Fibroblast of peridontal ligament (primary cell): ENCODE data around the gene PDZRN3.

Experiments used
- DNase-seq: peaks from one replicate; pipeline ENCODE4 v3.0.0-alpha.2; 2010; ENCODE audit errors: extremely low read depth

Gene PDZRN3

DNA sequence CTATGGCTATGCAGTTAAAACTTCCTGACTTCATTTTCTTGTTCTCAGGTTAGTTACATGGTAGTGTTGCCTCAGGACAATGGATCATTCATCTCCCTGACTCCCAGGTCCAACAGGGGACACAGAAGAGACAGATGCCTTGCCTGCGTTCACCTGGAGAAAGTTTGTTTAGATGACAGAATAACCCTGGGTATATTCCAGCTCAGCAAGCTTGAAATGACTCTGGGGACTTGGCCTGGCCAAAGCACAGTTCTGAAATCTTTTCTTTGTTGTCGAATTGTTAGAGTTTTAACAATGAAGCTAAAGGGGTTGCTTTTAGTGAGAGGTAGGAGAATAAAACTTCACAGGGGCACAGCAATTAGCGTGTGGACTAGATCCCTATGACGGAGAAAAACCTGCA is 206.1 kb downstream of the PDZRN3 start:
- DNase-seq = no peak

DNA sequence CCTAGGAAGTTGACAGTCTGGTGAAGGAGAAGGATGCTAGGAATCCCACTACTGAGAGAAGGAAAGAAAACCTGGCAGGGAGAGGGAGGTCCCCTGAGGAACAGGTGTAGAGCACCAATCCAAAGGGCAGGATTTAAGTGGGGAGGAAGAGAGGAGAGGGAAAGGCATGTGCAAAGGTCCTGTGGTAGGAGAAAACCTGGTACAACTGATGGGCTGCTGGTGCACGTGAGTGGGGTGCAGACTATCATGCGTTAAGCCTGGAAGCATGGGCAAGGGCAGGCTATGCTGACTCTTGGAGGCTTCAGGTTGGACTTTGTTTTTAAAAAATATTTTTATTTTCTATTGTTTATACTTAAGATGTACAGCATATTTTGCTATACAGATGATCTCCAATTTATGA is 209.6 kb downstream of the PDZRN3 start:
- no peak for DNase-seq

DNA sequence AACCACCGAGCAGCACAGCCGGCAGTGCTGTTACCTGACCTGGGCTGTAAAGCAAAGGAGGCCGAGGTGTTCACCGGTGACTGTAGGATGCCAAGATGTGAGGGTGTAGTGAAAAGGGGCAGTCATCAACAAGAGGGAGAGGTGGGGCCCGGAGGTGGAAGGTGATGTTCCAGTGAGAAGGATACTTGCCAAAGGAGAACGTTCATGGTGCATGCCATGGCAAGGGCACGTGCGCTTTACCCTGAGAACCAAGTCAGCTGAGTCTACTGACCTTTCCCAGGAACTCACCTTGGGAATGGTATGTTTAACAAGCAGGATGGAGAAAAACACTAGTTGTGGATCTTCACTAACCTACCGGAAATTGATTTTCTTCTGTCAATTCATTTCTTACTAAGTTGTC is 211.1 kb downstream of the PDZRN3 start:
- no peak for DNase-seq

DNA sequence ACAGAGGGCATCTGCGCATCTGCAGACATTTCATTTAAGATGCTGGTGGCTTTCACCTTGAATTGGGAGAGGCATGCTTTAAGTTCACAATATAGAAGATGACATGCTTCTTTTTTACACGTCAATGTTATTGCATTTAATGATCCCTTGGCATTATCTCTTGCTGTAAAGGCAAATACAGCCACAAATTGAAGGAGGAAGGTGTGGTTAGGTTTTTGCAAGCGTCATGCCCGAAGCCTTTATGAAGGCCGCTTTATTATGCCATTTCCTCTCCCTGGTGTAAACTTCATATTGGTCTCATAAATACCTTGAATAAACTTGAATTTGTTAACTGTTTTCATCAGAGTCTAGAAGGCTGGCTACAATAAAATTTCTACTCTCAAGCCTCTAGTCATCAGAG is 212.7 kb downstream of the PDZRN3 start:
- no peak for DNase-seq

DNA sequence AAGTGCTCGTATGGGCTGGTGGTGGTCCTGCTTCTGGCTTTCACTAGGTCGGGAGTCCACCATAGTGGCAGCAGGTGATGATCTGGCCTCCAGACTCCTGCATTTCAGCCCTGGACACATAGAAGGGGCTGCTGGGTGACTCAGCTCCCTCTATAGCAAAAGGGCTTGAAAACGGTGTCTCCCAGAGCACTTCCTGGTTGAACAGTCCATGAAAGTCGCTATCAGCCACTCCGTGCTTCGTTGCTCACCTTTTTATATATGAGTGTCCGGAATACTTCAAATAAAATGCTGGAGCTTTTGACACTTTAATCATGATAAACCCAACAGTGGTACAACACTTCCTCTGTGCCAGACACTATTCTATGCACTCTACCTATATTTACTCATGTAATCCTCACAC is 213.2 kb downstream of the PDZRN3 start:
- DNase-seq = no peak

DNA sequence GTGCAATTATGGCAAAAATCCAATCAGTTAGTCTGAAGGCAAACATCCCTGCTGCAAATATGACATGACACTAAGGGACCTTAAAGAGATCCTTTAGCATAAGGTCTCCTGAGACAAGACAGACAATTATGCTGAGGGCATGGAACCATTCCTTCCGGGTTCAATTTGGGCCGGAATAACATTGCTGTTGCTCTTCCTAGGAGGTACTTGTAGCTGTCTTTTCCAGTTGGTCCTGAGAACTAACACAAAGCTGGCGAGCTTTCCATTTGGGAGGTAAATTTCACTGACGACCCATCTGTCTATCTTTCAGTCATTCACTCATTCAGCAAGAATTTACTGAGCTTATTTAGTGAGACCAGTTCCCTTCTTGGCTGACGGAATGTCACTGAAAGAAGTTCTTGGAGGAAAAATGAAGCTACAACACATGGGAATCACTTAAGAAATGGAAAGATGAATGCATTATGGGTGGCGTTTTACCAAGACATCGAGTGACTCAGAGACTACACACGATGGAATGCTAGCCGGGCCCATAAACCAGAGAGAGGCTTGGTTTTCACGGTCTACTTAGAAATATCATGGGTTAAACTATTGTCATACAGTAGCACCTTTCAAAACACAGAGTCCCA is 215.5 kb downstream of the PDZRN3 start:
- peak; percentile 85 for DNase-seq

DNA sequence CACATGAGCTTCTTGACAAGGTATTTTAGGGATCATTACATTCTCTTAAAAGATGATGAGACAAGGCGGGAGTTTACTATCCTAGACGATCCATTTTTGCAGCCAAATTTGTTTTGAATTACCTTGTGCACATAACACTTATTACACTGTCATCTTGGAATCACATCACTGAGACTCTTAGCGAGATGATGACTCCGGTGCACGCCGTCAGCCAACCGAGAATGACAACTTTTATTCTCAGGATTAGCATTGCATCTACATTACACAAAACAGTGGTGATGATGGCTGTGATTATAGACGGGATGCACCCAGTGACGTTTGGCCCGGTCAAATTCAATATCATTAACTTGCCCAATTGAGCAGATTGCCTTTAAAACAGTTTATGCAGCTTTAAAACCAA is 216.1 kb downstream of the PDZRN3 start:
- DNase-seq = no peak

DNA sequence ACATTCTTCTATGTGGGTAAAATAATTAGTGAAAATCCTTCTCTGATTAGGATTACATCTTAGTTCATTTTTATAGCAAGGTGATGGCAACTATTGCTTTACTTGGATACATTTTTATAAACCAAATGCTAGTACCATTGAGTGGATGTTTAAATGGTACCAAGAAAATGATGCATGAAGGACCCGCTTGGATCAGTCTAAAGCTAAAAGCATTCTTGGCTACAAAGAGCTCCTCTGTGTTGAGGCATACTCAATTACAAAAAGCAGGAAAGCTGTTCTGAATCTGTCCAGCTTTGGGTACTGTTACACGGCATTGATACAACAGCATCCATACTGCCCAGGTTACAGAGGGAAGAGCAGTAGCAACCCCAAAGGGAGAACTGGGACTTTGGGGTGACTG is 217.2 kb downstream of the PDZRN3 start:
- DNase-seq = no peak

DNA sequence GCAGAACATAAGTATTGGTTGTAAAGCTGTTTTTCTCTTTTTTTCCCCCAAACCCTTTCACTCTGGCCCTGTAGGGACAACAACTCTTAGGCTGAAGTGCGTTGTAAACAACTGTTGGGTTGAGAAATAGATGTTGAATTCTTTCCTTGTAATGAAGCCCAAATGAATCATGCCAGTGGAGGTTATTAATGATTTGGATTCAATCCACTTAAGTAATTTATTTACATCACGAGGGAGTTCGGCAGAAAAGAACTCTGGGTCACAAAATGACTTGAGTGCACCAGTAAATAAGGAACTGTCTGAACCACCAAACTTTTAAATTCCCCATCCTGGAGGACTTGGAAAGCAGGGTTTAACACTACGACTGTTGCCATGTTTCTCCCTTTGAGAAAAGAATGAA is 218.9 kb downstream of the PDZRN3 start:
- DNase-seq = peak; percentile 61

DNA sequence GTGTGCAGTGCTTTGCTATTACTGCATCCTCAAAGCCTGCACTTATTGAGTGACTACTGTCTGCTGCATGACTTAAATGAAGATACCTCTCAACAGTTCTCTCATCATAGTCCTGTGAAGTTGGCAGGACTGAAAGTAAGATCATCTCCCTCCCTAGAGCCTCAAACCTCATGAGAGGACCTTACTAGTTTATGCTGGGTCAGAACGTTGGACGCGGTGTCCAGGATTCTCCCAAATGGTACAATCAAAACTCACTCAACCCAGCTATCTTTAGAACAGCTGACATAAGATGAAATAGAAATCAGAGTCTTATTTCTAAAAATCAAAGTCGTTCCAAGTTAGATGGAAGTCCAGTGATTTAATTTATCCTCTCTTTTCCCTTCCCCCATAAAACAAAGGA is 219.7 kb downstream of the PDZRN3 start:
- no peak for DNase-seq

DNA sequence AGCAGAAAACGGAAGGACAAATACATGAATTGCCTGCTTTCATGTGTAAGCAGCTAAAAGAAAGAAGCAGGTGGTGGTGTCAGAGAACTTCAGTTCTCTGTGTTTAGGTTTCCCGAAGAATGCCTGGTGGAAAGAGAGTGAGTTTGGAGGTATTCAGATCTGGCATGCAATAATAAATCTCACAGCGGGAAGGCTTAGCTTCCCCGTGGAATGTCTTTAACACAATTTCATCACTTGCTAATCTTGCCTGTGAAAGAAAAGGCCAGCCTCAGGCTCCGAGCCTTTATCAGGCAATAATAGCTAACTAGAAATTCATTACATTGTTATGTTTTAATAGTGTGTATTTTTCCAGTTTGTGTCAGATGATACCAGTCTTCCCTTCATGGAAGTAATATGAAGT is 220.3 kb downstream of the PDZRN3 start:
- DNase-seq = no peak

DNA sequence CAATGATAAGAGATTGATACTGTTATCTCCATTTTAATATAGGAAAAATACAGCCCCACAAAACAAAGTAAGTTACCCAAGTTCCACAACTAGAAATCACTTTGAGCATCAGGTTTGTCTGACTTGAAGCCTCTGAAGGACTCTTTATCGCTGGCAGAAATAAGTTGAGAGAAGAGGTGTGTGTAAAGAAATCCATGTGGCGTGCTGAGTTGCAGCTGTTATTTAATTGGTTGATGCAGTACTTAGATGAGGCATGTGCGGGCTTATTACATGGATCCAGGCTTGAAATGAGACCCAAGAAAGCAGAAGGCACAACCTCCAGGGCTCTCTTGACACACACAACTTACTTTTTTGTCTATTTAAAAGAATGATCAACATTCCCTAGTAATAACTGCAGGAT is 221.3 kb downstream of the PDZRN3 start:
- DNase-seq = no peak

DNA sequence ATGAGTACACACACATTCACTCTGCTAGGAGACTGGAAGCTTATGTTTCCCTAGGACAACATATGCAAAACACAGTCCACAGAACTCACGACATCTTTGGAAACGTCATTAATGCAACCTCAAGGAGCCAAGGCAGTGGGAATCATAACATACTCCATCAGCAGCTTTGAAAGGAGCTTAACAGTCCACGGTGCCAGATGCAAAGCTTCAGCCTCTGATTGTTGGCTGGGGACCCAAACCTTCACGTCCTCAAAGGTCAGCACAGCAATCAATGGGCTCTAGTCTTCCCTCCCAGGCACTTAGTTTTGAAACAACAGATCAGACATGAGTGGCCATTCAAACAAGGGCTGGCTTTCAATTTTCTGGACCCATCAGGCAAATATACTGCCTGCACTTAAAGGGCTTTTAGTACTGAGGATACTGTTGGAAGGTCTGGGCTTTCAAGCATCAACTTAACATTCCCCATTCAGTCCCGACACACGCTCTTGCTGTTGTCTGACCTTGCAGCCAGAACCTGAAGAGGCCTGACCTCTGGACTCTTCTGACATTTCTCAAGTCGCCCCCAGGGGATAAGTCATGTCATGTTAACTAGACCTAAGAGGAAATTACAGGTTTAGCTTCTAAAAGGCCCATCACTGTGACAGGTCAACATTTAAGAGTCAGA is 223.0 kb downstream of the PDZRN3 start:
- no peak for DNase-seq

DNA sequence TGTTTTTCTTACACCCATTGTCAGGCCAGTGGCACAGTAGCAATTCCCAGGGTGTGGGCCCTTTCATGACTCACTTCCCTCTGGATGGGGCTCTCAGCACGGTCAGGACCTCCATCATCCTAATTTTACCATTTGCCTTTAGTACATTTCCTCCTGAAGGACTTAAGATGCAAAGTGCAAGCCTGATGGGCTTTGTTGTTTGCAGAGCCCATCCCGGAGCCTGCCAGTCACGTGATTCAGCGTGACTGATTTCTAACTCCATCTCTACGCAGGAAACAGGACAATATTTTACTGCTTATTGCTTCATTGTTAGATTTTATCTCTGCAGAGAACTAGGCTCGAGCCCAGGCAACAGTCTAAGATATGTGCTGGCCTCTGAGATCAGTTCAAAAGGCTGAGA is 223.7 kb downstream of the PDZRN3 start:
- no peak for DNase-seq

DNA sequence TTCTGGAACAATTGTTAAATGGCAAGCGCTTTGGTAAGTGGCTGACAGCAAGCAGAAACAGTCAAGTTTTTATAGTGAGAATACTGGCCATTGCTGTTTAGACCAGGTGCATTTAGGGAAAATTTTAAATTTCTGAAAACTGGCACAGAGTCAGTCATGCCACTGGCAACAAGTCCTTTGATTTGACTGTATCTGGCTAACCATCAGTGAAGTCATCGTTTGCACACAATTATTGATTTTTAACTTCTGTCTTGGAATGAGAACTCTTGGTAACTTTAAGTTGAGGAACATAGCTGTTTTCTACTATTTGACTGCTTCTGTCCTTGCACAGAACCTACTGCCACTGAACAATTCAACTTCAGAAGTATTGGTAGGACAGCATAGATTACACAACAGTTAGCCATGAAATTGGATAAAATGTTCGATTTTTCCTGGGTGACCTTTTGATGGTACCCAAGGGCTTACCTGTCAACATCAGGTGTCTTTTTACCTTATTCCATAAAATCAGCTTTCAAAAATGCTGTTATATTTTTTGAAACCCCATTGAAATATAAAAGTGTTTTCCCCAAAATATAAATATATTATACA is 225.0 kb downstream of the PDZRN3 start:
- DNase-seq = no peak

DNA sequence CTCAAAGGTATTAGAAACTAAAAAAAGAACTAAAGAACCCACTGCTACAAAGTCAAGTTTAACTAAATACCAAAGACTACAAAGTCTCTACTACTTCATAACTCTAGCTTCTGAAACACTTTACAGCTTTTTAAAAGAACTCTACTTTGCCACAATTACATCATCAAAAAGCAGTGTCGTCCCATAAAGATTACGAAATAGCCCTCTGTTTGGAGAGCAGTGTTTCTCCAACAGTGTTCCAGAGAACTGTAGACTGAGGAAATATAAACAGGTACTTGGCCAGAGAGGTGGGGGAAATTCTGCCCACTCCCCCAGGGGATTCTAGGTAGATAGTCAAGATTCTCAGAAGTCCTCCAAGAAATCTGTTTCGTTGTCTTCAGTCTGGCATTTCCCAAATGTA is 225.6 kb downstream of the PDZRN3 start:
- DNase-seq = peak; percentile 70

DNA sequence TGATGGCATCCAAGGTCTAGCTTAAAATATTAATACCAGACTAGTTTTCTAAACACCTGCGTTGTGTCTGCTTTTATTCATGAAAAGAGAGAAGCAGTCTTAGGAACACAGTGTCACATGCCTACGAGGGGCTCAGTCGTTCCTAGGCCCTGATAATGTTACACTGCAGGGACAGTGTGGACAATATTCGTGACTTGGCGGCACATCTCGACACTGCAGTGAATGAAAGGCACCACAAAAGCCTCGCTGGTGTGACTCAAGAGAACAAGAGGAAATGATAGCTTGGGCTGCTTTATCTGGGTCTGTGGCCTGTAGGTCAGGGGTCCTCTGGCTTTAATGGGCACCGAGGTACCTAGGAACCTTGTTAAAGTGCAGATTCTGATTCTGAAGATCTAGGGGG is 226.7 kb downstream of the PDZRN3 start:
- DNase-seq = no peak

DNA sequence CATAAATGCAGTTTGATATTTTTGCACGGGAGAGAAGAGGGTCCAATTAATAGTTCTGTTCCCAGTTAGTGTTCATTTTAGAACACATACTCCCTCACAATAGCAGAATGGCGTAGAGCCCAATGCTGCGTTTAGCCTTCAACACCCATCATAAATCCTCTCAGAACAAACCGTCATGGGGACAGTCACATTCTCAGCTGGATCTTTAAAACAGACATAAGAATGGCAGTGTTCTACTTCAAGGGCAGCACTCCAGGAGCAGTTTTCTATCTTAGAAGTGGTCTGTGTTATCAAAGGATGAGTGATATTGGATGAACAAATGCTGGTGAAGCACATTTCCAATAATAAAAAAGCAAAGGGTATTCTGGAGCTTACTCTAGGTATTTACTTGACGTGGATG is 230.5 kb downstream of the PDZRN3 start:
- no peak for DNase-seq

DNA sequence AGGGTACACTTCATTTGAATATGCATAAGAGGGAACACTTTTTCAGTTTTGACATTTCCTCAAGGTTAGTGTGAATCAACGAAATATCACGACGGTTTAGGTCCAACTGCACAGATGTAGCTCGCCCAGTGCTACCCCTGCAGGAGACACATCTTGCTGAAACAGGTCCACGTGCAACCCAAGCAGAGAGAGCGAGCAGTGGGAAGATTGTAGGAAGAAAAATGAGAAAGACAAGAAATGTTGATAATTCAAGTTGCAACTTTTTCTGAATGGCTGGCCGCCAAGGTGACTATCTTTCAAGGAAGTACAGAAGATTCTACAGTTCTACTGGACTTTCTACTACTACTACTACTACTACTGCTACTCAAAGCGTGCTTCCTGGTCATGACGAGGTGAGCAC is 231.7 kb downstream of the PDZRN3 start:
- DNase-seq = no peak

DNA sequence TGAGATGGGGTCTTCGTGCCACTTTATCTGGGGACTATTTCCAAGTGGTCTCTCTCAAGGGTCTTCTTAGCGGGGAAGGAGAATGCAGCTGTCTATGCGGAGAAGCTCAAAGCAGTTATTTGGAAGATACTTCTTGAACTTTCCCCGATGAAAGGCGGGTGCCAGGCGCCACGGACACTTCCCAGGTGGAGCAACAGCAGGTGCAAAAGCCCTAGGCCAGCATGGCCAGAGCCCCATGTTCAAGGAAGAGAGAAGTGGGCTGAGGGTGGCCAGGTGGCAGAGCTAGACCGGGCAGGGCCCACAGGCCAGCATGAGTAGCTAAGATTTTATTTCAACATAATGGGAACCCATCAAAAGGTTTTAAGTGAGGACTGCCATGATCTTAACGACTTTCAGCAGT is 232.8 kb downstream of the PDZRN3 start:
- DNase-seq = no peak

DNA sequence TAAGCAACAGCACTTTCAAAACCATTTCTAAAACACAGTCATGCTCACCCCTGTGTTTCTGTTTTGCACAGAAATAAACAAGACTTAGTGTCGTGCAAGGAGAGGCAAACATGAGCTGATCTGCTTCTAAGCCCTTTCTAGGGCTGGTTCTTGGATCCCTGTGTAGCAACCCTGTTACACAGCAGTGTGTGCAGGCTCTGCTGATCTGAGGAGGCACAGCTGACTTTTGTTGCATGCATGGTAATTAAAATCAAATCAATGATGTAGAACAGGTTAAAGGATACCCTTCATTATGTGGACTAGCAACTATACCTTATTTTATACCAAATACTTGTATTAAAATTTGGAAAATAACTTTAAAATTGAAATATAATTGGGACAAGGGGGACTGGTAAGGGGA is 234.8 kb downstream of the PDZRN3 start:
- DNase-seq = no peak

DNA sequence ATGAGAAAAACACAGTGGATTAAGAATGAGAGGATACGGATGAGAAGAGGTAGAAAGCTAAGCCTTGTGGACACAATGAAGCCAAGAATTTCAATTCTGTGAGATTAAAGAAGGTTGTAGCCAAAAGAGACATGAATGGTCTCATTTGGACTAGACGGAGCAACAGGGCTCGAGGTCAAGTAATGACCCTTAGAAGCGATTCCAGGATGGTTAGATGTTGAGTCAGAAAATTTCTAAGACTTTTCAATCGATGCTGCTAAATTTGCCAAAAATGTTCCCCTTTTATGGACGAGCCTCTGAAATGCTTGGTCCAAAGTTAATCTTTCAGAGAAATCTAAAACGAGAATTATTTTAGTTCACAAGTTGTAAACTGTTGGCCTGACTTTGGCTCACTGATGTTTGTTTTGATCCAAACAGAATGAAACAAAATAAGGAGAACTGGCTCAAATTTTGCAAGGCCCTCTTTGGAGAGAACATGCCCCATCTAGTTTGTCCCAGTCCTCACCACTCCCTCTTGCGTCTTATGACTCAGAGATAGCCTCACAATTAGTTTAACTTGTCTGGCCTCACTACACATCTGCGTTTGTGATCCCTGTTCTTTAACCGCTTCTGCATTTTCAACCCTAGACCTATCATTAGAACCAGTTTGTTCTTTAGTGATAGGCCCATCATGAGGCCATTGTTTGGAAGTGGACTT is 235.5 kb downstream of the PDZRN3 start:
- no peak for DNase-seq

DNA sequence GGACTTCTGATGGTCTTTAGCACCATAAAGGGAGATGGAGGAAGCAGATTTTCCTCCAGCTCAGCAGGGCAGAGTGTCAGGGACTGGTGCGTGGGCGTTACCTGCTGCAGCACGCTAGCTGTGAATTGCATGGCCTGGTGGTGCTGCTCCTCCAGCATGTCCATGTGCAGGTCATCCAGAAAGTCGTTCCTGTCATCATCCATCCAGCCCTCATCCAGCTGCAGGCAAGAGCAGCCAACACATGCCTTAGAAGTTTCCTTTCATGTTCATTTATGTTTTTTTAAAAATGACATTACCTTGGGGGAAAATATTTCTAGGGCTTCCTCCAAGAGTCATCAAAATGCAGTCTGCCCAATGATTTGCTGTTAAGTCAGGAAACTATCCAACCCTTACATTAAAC is 239.2 kb downstream of the PDZRN3 start:
- no peak for DNase-seq
